Heart right ventricle (tissue), 16 donors: ENCODE results near the gene TLE3. TPM values are rescaled to one million over a fixed set of nuclear protein-coding genes. Genes with fewer than 3 reads are reported as not detected.
A peak's percentile ranks its signal among the peaks of the same experiment; 100 is the strongest.

ENCODE experiments used
- ATAC-seq, 8 donors: fragments of 200-7000 bp; cut with Tn5 transposase; one replicate each; pipeline ENCODE4 v1.9.1; 2020; ENCODE audit warnings: mild to moderate bottlenecking in 8 of 8, moderate library complexity in 8 of 8, moderate number of reproducible peaks in 1 of 8
- DNase-seq, 2 donors: peaks; one replicate each; pipeline ENCODE4 v3.0.0-alpha.2; 2020
- H3K27ac ChIP-seq, 10 donors: fragments of 200-600 bp; sonication (generic) in 2 of 10; one replicate each; pipeline versions ENCODE4 v1.5.0 to v1.8.0; 2020 to 2022; ENCODE audit warnings: mild to moderate bottlenecking in 3 of 10
- H3K27me3 ChIP-seq, 7 donors: fragments of 200-600 bp; one replicate each; pipeline ENCODE4 v1.8.0; 2021 to 2022; ENCODE audit warnings: mild to moderate bottlenecking in 2 of 7
- H3K36me3 ChIP-seq, 9 donors: fragments of 200-600 bp; sonication (generic) in 1 of 9; one replicate each; pipeline versions ENCODE4 v1.5.0 to v1.8.0; 2020 to 2022; ENCODE audit warnings: mild to moderate bottlenecking in 2 of 9
- H3K4me1 ChIP-seq, 9 donors: fragments of 200-600 bp; sonication (generic) in 1 of 9; one replicate each; pipeline versions ENCODE4 v1.5.0 to v1.8.0; 2020 to 2022; ENCODE audit warnings: mild to moderate bottlenecking in 4 of 9
- H3K4me3 ChIP-seq, 10 donors: fragments of 200-600 bp; sonication (generic) in 2 of 10; one replicate each; pipeline versions ENCODE4 v1.5.0 to v1.8.0; 2020 to 2022; ENCODE audit warnings: mild to moderate bottlenecking in 7 of 10, moderate library complexity in 2 of 10
- H3K9me3 ChIP-seq, 11 donors: fragments of 200-600 bp in 10 of 11; sonication (generic) in 2 of 11; one replicate each; pipeline versions ENCODE4 v1.5.0 to v1.8.0; 2013 to 2022; ENCODE audit warnings: mild to moderate bottlenecking in 2 of 11, control low read depth in 1 of 11, moderate library complexity in 1 of 11
- CTCF ChIP-seq, 9 donors: fragments of 200-600 bp; sonication (generic) in 2 of 9; IDR thresholded peaks; one replicate each; pipeline versions ENCODE4 v1.5.0 to v1.8.0; 2021 to 2022; ENCODE audit warnings: antibody characterized with exemption in 9 of 9, mild to moderate bottlenecking in 5 of 9, moderate library complexity in 1 of 9
- WGBS, 2 donors: extraction: QIAGEN DNeasy Blood & Tissue Kit; methylation state at CpG; one replicate each; pipeline ENCODE4 v1.1.7; 2013; ENCODE audit warnings: inconsistent platforms in 1 of 2; 5-methylcytosine and 5-hydroxymethylcytosine counted together
- intact Hi-C, 10 donors: fragments of 100-400 bp; cut with DNase I; formaldehyde crosslinking; loops; one replicate each; pipeline versions ENCODE4 v1.11.1 to v1.14.2; 2022
- polyA plus RNA-seq, 2 donors: library from polyadenylated mRNA; stranded (reverse); fragments of 200-250 nt; gene quantifications; one replicate each; pipeline ENCODE4 v1.2.3, GENCODE V29; 2013
- total RNA-seq, 10 donors: library from RNA; stranded (reverse); fragmentation: NEBNext Ultra II Directional in 3 of 10; extraction: Animal tissue kit (Norgen Biotek cat#: 25700) in 3 of 10; gene quantifications; one replicate each; pipeline versions ENCODE4 v1.2.1 to v1.2.4, GENCODE V29; 2021 to 2023
- donor health status: Arrhythmogenic right ventricular cardiomyopathy.
- donor health status: ischemic (EF 13 %, LVEDD 7.1; RV severe dilation, severe dysfunction).
- donor health status: healthy with polysubstance abuse.
- donor health status: DM: no; HTN: yes; CAD: no.
- donor health status: DM: no; HTN: no; CAD: no.
- donor health status: ischemic (EF 25% LVEDD 6.9; RV normal size, moderate dysfunction).
- donor health status: ischemic (EF 25% LVEDD 5.7; RV mildly dilated, moderate dysfunction).
- donor health status: healthy.
- donor health status: DM: yes; HTN: yes; CAD: no.
- donor health status: Ischemic cardiomyopathy.
- donor health status: ischemic (EF 35%, LVEDD 5.7; RV mildly dilated, moderate dysfunction).
- donor health status: nonischemic (EF 11% LVEDD 7.7; RV severe dilation, severe dysfunction).
- donor health status: DM: yes; HTN: yes; CAD: no.
- donor health status: PGD.
- donor health status: ischemic (EF 29% LVEDD 5.4; RV normal size, mild dysfunction).
- donor health status: nonischemic (EF 23%, LVEDD 6.1; RV moderate dilation, normal function).

Gene TLE3
- total and polyA plus RNA-seq, 12 donors = 7.5 to 21.7 (median 12.6) TPM

- H3K27me3 ChIP-seq = no peaks in the 10 kb centered on the region
- DNase-seq (no peak), ATAC-seq (no peak)
- TF ChIP-seq CTCF (IDR thresholded peaks at IDR 0.05) = no peak
- 87 to 89% methylated on average over 22 of the region's 22 CpGs for WGBS, 2 donors
- H3K36me3 ChIP-seq = peaks cover 0 to 75% (median 42%) of the 10 kb centered on the region in 9 donors
- no peak overlapping the region for H3K27ac ChIP-seq
- peaks cover 0 to 7% (median 0%) of the 10 kb centered on the region in 9 donors for H3K4me1 ChIP-seq
- no peak overlapping the region for H3K4me3 ChIP-seq
- no peaks in the 10 kb centered on the region for H3K9me3 ChIP-seq
- intact Hi-C loops = no loop called here
Observed at GRCh38 chr15:70049701-70050301, 47.9 kb downstream of the TLE3 start.

GRCh38 chr15:70048578-70049514 lies 48.9 kb downstream of the TLE3 start:
- Histone ChIP-seq H3K4me3 (no peak overlapping the region), H3K36me3 (peaks cover 0 to 66% (median 34%) of the 10 kb centered on the region in 9 donors), H3K4me1 (peaks cover 0 to 7% (median 0%) of the 10 kb centered on the region in 9 donors), H3K9me3 (no peaks in the 10 kb centered on the region), H3K27ac (no peak overlapping the region), H3K27me3 (peaks cover 0 to 3% (median 0%) of the 10 kb centered on the region in 7 donors)
- WGBS, 2 donors = 94 to 98% methylated on average over 11 of the region's 11 CpGs
- ATAC-seq = no peak
- no peak for TF ChIP-seq CTCF (IDR thresholded peaks at IDR 0.05)
- no peak for DNase-seq
- intact Hi-C loops = no loop called here

GRCh38 chr15:70048198-70048565 lies 49.5 kb downstream of the TLE3 start:
- intact Hi-C loops = no loop called here
- WGBS, 2 donors = 90 to 92% methylated on average over 9 of the region's 9 CpGs
- H3K36me3 ChIP-seq = peaks cover 0 to 59% (median 27%) of the 10 kb centered on the region in 9 donors
- peaks cover 0 to 5% (median 0%) of the 10 kb centered on the region in 7 donors for H3K27me3 ChIP-seq
- H3K4me3 ChIP-seq = no peak overlapping the region
- peaks cover 0 to 7% (median 0%) of the 10 kb centered on the region in 9 donors for H3K4me1 ChIP-seq
- H3K9me3 ChIP-seq = no peaks in the 10 kb centered on the region
- ATAC-seq (no peak), DNase-seq (no peak)
- no peak overlapping the region for H3K27ac ChIP-seq
- no peak for TF ChIP-seq CTCF (IDR thresholded peaks at IDR 0.05)

- H3K36me3 ChIP-seq = peaks cover 0 to 53% (median 23%) of the 10 kb centered on the region in 9 donors
- H3K27me3 ChIP-seq = peaks cover 0 to 5% (median 0%) of the 10 kb centered on the region in 7 donors
- ATAC-seq (peak in 2 of 8 donors; percentile 28 to 33), DNase-seq (no peak)
- intact Hi-C loops = no loop called here
- no peak for TF ChIP-seq CTCF (IDR thresholded peaks at IDR 0.05)
- no peaks in the 10 kb centered on the region for H3K9me3 ChIP-seq
- H3K27ac ChIP-seq = no peak overlapping the region
- WGBS, 2 donors = 66 to 73% methylated on average over 17 of the region's 17 CpGs
- peaks cover 0 to 7% (median 0%) of the 10 kb centered on the region in 9 donors for H3K4me1 ChIP-seq
- H3K4me3 ChIP-seq = no peak overlapping the region
Observed at GRCh38 chr15:70047386-70048197, 50.1 kb downstream of the TLE3 start.
